GM12892 (cell line): ENCODE results near the gene GAS2. TPM values are rescaled to one million over a fixed set of nuclear protein-coding genes. Genes with fewer than 3 reads are reported as not detected.

Experiments
- DNase-seq: peaks from one replicate; pipeline ENCODE4 v3.0.0; 2011; ENCODE audit not compliant: insufficient read length
- FAIRE-seq: peaks from 2 replicates; lab custom pipeline; 2011; peaks lifted over from hg19 to GRCh38; lab: Jason Lieb, UNC
- POLR2A ChIP-seq: IDR thresholded peaks from 2 replicates; pipeline ENCODE4 v1.6.1; 2011; ENCODE audit warnings: low read depth, low read length, control low read depth
- POLR2AphosphoS5 ChIP-seq: IDR thresholded peaks from 2 replicates; pipeline ENCODE4 v1.6.1; 2011; ENCODE audit warnings: low read depth, low read length, control low read depth
- TAF1 ChIP-seq: IDR thresholded peaks from 2 replicates; pipeline ENCODE4 v1.6.1; 2011; ENCODE audit warnings: low read depth, mild to moderate bottlenecking, control low read depth, low read length, borderline replicate concordance
- polyA plus RNA-seq: library from polyadenylated mRNA; unstranded; fragments of >200 nt; gene quantifications from one replicate; pipeline ENCODE4 v1.2.1, GENCODE V29; 2012; ENCODE audit warnings: missing spikeins, inconsistent platforms; ENCODE audit not compliant: missing spikeins

GAS2 gene
- polyA plus RNA-seq = 0.30 TPM

GRCh38 chr11:22666325-22666687, at the start of gene GAS2:
GAS2 (plus strand) TSS chr11:22666611; CDS start chr11:22674870, 8,259 bp downstream.
- TF ChIP-seq POLR2AphosphoS5 (no peak), TAF1 (no peak), POLR2A (no peak)
- no peak for FAIRE-seq
- no peak for DNase-seq

- DNase-seq = no peak
- TF ChIP-seq POLR2A = no peak
- TF ChIP-seq POLR2AphosphoS5 = no peak
- TF ChIP-seq TAF1 = no peak
- no peak for FAIRE-seq
These were observed 48.5 kb upstream of the GAS2 start for GRCh38 chr11:22617868-22618267.

GRCh38 chr11:22624742-22625447, 41.5 kb upstream of the GAS2 start:
- DNase-seq (peak; percentile 9), FAIRE-seq (peak; percentile 56)
- TF ChIP-seq POLR2A (no peak; the same call in 1 of the 2 replicates), POLR2AphosphoS5 (no peak), TAF1 (no peak)

GRCh38 chr11:22625448-22626287, 40.7 kb upstream of the GAS2 start, which contains the start of gene FANCF:
FANCF (minus strand) TSS chr11:22625823; CDS start chr11:22625810, 13 bp downstream.
- DNase-seq (peak; percentile 43), FAIRE-seq (peak; percentile 97)
- no peak; the same call in 1 of the 2 replicates for TF ChIP-seq TAF1
- peak; percentile 65 for TF ChIP-seq POLR2AphosphoS5
- TF ChIP-seq POLR2A = peak; percentile 75

- DNase-seq (no peak), FAIRE-seq (no peak)
- TF ChIP-seq TAF1 (no peak), POLR2AphosphoS5 (no peak), POLR2A (no peak)
These were observed 39.7 kb upstream of the GAS2 start for GRCh38 chr11:22626573-22627239.

- no peak for FAIRE-seq
- TF ChIP-seq POLR2A = no peak
- no peak for TF ChIP-seq POLR2AphosphoS5
- TF ChIP-seq TAF1 = no peak
- no peak for DNase-seq
These were observed 39.0 kb upstream of the GAS2 start for GRCh38 chr11:22627421-22627820.

- TF ChIP-seq POLR2AphosphoS5 (no peak), POLR2A (no peak), TAF1 (no peak)
- DNase-seq (no peak), FAIRE-seq (peak; percentile 54)
These were observed 33.0 kb upstream of the GAS2 start for GRCh38 chr11:22633354-22633902.

- FAIRE-seq (no peak), DNase-seq (no peak)
- TF ChIP-seq TAF1 (no peak), POLR2A (no peak), POLR2AphosphoS5 (no peak)
These were observed 31.3 kb upstream of the GAS2 start for GRCh38 chr11:22634897-22635629.

- FAIRE-seq (no peak), DNase-seq (no peak)
- TF ChIP-seq TAF1 (no peak), POLR2AphosphoS5 (no peak), POLR2A (no peak)
These were observed 30.7 kb upstream of the GAS2 start for GRCh38 chr11:22635689-22636088.

GRCh38 chr11:22640862-22641261, 25.5 kb upstream of the GAS2 start:
- DNase-seq (no peak), FAIRE-seq (no peak)
- no peak for TF ChIP-seq TAF1
- TF ChIP-seq POLR2AphosphoS5 = no peak
- TF ChIP-seq POLR2A = no peak
